ENCODE measurements around the gene PPM1G.

Gene PPM1G

GRCh38 chr2:27370026-27370815 is 39.2 kb downstream of the PPM1G start, which contains the start of the genes EIF2B4 and SNX17:
EIF2B4 (minus strand) TSS chr2:27370338; CDS start chr2:27370314, 24 bp downstream.
SNX17 (plus strand) TSS chr2:27370616; CDS start chr2:27370744, 128 bp downstream.
- H3K4me1 ChIP-seq, result peaks cover 0 to 36% (median 28%) of the 10 kb centered on the region in 4 donors
- H3K36me3 ChIP-seq, result peaks cover 45 to 63% (median 61%) of the 10 kb centered on the region in 3 donors
- no peaks in the 10 kb centered on the region for H3K27me3 ChIP-seq
- H3K9me3 ChIP-seq, result no peaks in the 10 kb centered on the region
- peak; percentile 48 to 67 for TF ChIP-seq CTCF (IDR thresholded peaks at IDR 0.05)
- H3K27ac ChIP-seq, result peak within 1 kb of the TSS; percentile 92 to 96
- DNase-seq, result peak; percentile 99 to 100
- H3K4me3 ChIP-seq, result peak within 1 kb of the TSS; percentile 85 to 93
- intact Hi-C loops (cut with DNase I; ENCODE audit: low total_unique reads), result no loop called here

- peak overlapping the region; percentile 85 to 93 for H3K4me3 ChIP-seq
- TF ChIP-seq CTCF (IDR thresholded peaks at IDR 0.05), result no peak
- intact Hi-C loops (cut with DNase I; ENCODE audit: low total_unique reads), result no loop called here
- DNase-seq, result peak in 1 of 2 donors; percentile 62
- H3K4me1 ChIP-seq, result peaks cover 0 to 36% (median 28%) of the 10 kb centered on the region in 4 donors
- peak overlapping the region; percentile 92 to 96 for H3K27ac ChIP-seq
- peaks cover 40 to 63% (median 61%) of the 10 kb centered on the region in 3 donors for H3K36me3 ChIP-seq
- H3K27me3 ChIP-seq, result no peaks in the 10 kb centered on the region
- H3K9me3 ChIP-seq, result no peaks in the 10 kb centered on the region
These were observed 39.8 kb downstream of the PPM1G start for GRCh38 chr2:27369471-27370025.

GRCh38 chr2:27363933-27364332 is 45.5 kb downstream of the PPM1G start:
- intact Hi-C loops (cut with DNase I; ENCODE audit: low total_unique reads), result no loop called here
- no peak for TF ChIP-seq CTCF (IDR thresholded peaks at IDR 0.05)
- no peak for DNase-seq

GRCh38 chr2:27362678-27363420 is 46.5 kb downstream of the PPM1G start:
- no peak for TF ChIP-seq CTCF (IDR thresholded peaks at IDR 0.05)
- H3K9me3 ChIP-seq, result no peaks in the 10 kb centered on the region
- H3K4me1 ChIP-seq, result peaks cover 0 to 8% (median 6%) of the 10 kb centered on the region in 4 donors
- H3K27ac ChIP-seq, result no peak overlapping the region
- no peak overlapping the region for H3K4me3 ChIP-seq
- H3K27me3 ChIP-seq, result no peaks in the 10 kb centered on the region
- intact Hi-C loops (cut with DNase I; ENCODE audit: low total_unique reads), result no loop called here
- H3K36me3 ChIP-seq, result peaks cover 23 to 46% (median 43%) of the 10 kb centered on the region in 3 donors
- no peak for DNase-seq

More at GRCh38 chr2:27363933-27364332, 45.5 kb downstream of the PPM1G start:
- H3K36me3 ChIP-seq, result peaks cover 26 to 51% (median 50%) of the 10 kb centered on the region in 3 donors
- no peaks in the 10 kb centered on the region for H3K27me3 ChIP-seq
- peaks cover 0 to 7% (median 5%) of the 10 kb centered on the region in 4 donors for H3K4me1 ChIP-seq
- H3K9me3 ChIP-seq, result no peaks in the 10 kb centered on the region
- H3K4me3 ChIP-seq, result no peak overlapping the region
- no peak overlapping the region for H3K27ac ChIP-seq

- peak within 1 kb of the TSS; percentile 73 to 96 for H3K4me3 ChIP-seq
- H3K27me3 ChIP-seq, result no peaks in the 10 kb centered on the region
- H3K27ac ChIP-seq, result peak within 1 kb of the TSS; percentile 86 to 91
- peaks cover 0 to 37% (median 26%) of the 10 kb centered on the region in 4 donors for H3K4me1 ChIP-seq
- TF ChIP-seq CTCF (IDR thresholded peaks at IDR 0.05), result peak; percentile 5 to 6
- DNase-seq, result peak; percentile 95 to 97
- no peaks in the 10 kb centered on the region for H3K9me3 ChIP-seq
- H3K36me3 ChIP-seq, result no peaks in the 10 kb centered on the region
- intact Hi-C loops (cut with DNase I; ENCODE audit: low total_unique reads), result no loop called here
These were observed 52.8 kb downstream of the PPM1G start, which contains the start of gene GTF3C2 for GRCh38 chr2:27356382-27357181. GTF3C2 (minus strand) TSS chr2:27356764; CDS start chr2:27343554, 13,210 bp downstream.
